ENCODE results near the gene AEN.
A peak's percentile ranks its signal among the peaks of the same experiment; 100 is the strongest.
"Not testable (repeated sequence)": the region's sequence is repeated elsewhere in the genome, so short reads cannot be mapped to it uniquely, and the experiment has no call there.

The AEN gene

GRCh38 chr15:88630798-88631463 lies 9.8 kb downstream of the AEN start:
- no peak for DNase-seq (ENCODE audit: low spot score)

- no peak for DNase-seq (ENCODE audit: low spot score)
These were observed 10.4 kb downstream of the AEN start for GRCh38 chr15:88631464-88632028.

GRCh38 chr15:88632797-88633196 lies 11.7 kb downstream of the AEN start:
- DNase-seq (ENCODE audit: low spot score): not testable (repeated sequence)

GRCh38 chr15:88634449-88634848 lies 13.3 kb downstream of the AEN start:
- no peak for DNase-seq (ENCODE audit: low spot score)

- no peak for DNase-seq (ENCODE audit: low spot score)
These were observed 14.2 kb downstream of the AEN start for GRCh38 chr15:88635318-88635717.

- DNase-seq (ENCODE audit: low spot score): no peak
These were observed 14.9 kb downstream of the AEN start for GRCh38 chr15:88636050-88636449.

- DNase-seq (ENCODE audit: low spot score): no peak
These were observed 15.5 kb downstream of the AEN start for GRCh38 chr15:88636654-88637053.

- no peak for DNase-seq (ENCODE audit: low spot score)
These were observed 16.3 kb downstream of the AEN start for GRCh38 chr15:88637436-88637835.

GRCh38 chr15:88637841-88638625 lies 16.9 kb downstream of the AEN start:
- peak; percentile 44 for DNase-seq (ENCODE audit: low spot score)

- DNase-seq (ENCODE audit: low spot score): peak; percentile 95
These were observed 17.7 kb downstream of the AEN start, which contains the start of gene ISG20 for GRCh38 chr15:88638626-88639372. Gene ISG20 (plus strand): TSS chr15:88639016. CDS start chr15:88639367, 351 bp downstream.

- DNase-seq (ENCODE audit: low spot score): no peak
These were observed 20.9 kb downstream of the AEN start for GRCh38 chr15:88641959-88642452.

GRCh38 chr15:88642514-88642913 lies 21.4 kb downstream of the AEN start:
- not testable (repeated sequence) for DNase-seq (ENCODE audit: low spot score)

- no peak for DNase-seq (ENCODE audit: low spot score)
These were observed 23.6 kb downstream of the AEN start for GRCh38 chr15:88644741-88645140.

- DNase-seq (ENCODE audit: low spot score): no peak
These were observed 24.3 kb downstream of the AEN start for GRCh38 chr15:88645171-88646087.

GRCh38 chr15:88646088-88646405 lies 24.9 kb downstream of the AEN start:
- no peak for DNase-seq (ENCODE audit: low spot score)

GRCh38 chr15:88646951-88647350 lies 25.8 kb downstream of the AEN start:
- DNase-seq (ENCODE audit: low spot score): no peak

- no peak for DNase-seq (ENCODE audit: low spot score)
These were observed 26.4 kb downstream of the AEN start for GRCh38 chr15:88647351-88648105.

GRCh38 chr15:88648357-88649214 lies 27.4 kb downstream of the AEN start:
- DNase-seq (ENCODE audit: low spot score): no peak

- no peak for DNase-seq (ENCODE audit: low spot score)
These were observed 28.2 kb downstream of the AEN start for GRCh38 chr15:88649286-88649733.

Data from HuH-7.5 (cell line).